ENCODE results near the gene ERFE. TPM values are rescaled to one million over a fixed set of nuclear protein-coding genes. Genes with fewer than 3 reads are reported as not detected.
"Not testable (repeated sequence)": the region's sequence is repeated elsewhere in the genome, so short reads cannot be mapped to it uniquely, and the experiment has no call there.

ERFE gene
- total and polyA plus RNA-seq, 10 of the 15 experiments (the other 5 are each of a cell fraction or from before 2014, with no cell fraction given) = not detected

GRCh38 chr2:238170386-238171071 lies 11.8 kb downstream of the ERFE start (continued):
- TF ChIP-seq, protein P1, sequence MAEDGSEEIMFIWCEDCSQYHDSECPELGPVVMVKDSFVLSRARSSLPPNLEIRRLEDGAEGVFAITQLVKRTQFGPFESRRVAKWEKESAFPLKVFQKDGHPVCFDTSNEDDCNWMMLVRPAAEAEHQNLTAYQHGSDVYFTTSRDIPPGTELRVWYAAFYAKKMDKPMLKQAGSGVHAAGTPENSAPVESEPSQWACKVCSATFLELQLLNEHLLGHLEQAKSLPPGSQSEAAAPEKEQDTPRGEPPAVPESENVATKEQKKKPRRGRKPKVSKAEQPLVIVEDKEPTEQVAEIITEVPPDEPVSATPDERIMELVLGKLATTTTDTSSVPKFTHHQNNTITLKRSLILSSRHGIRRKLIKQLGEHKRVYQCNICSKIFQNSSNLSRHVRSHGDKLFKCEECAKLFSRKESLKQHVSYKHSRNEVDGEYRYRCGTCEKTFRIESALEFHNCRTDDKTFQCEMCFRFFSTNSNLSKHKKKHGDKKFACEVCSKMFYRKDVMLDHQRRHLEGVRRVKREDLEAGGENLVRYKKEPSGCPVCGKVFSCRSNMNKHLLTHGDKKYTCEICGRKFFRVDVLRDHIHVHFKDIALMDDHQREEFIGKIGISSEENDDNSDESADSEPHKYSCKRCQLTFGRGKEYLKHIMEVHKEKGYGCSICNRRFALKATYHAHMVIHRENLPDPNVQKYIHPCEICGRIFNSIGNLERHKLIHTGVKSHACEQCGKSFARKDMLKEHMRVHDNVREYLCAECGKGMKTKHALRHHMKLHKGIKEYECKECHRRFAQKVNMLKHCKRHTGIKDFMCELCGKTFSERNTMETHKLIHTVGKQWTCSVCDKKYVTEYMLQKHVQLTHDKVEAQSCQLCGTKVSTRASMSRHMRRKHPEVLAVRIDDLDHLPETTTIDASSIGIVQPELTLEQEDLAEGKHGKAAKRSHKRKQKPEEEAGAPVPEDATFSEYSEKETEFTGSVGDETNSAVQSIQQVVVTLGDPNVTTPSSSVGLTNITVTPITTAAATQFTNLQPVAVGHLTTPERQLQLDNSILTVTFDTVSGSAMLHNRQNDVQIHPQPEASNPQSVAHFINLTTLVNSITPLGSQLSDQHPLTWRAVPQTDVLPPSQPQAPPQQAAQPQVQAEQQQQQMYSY (CRISPR knock-in tag; IDR thresholded peaks at IDR 0.05) = no peak
- TF ChIP-seq STAT3 (IDR thresholded peaks at IDR 0.05; ENCODE audit: low read depth, low read length) = no peak

GRCh38 chr2:238171072-238171431 lies 12.3 kb downstream of the ERFE start:
- H3K9me3 ChIP-seq (replicated peaks; ENCODE audit: control insufficient read depth, insufficient read depth, low read length); H3K4me1 ChIP-seq (ENCODE audit: control insufficient read depth, insufficient read depth, low read length); H3K27me3 ChIP-seq (replicated peaks in 1 of 2; ENCODE audit: control insufficient read depth in 2 of 2, insufficient read depth in 2 of 2, low read length in 1 of 2); CTCF ChIA-PET; H3K79me2 ChIP-seq (ENCODE audit: control insufficient read depth, insufficient read depth, low read length); SMC1A ChIA-PET (ENCODE audit: uncharacterized antibody, unreplicated experiment); BruUV-seq (replicated peaks); in situ Hi-C loops (cut with MboI); ATAC-seq; H4K20me1 ChIP-seq (ENCODE audit: control insufficient read depth, insufficient read depth); FAIRE-seq; H3K4me3 ChIP-seq; intact Hi-C loops (cut with micrococcal nuclease; ENCODE audit: unreplicated experiment); DNase-seq (ENCODE audit: low read depth, low spot score); H3K4me2 ChIP-seq (ENCODE audit: control insufficient read depth, insufficient read depth); H3K27ac ChIP-seq (ENCODE audit: control insufficient read depth, insufficient read depth); H3K9ac ChIP-seq (ENCODE audit: control insufficient read depth, insufficient read depth, low read length); H2AFZ ChIP-seq (ENCODE audit: control insufficient read depth, low read depth, low read length); POLR2A ChIA-PET: not testable (repeated sequence)
- WGBS (ENCODE audit: insufficient coverage, insufficient replicate concordance, low lambda C conversion rate, missing lambda C conversion rate) = 72% methylated on average over 5 of the region's 5 CpGs
- RAD21 ChIA-PET (ENCODE audit: unreplicated experiment) = interaction anchor here (1.2 kb wide), 1 partner anchor 92 kb away, joined by 4 read pairs; no protein-coding TSS in a partner anchor
- peaks cover 9 to 23% of the 10 kb centered on the region in 2 experiments for H3K36me3 ChIP-seq (ENCODE audit: control insufficient read depth in 2 of 2, insufficient read depth in 2 of 2, low read length in 1 of 2)

All from GM12878 (cell line).